HepG2 (cell line): Measurements from ENCODE around the gene UQCRC1. TPM values are rescaled to one million over a fixed set of nuclear protein-coding genes. Genes with fewer than 3 reads are reported as not detected.

Source experiments
- CHD2 ChIP-seq: IDR thresholded peaks from 2 replicates; pipeline ENCODE4 v1.6.1; 2011; ENCODE audit warnings: low read depth, low read length, improper control_type of control experiment
- GABPA ChIP-seq, 2 experiments: IDR thresholded peaks; 2 replicates each; pipeline ENCODE4 v1.6.1; 2011 to 2016; ENCODE audit warnings: low read depth in 2 of 2, low read length in 1 of 2, missing biosample characterization in 1 of 2, missing genetic modification characterization in 1 of 2
- GATAD1 ChIP-seq: IDR thresholded peaks from 2 replicates; pipeline ENCODE4 v1.6.1; 2016; ENCODE audit warnings: missing genetic modification reagents, missing compliant biosample characterization
- HIVEP1 ChIP-seq: sonication (generic); formaldehyde crosslinking; IDR thresholded peaks from 2 replicates; pipeline ENCODE4 v1.4.0; 2020; ENCODE audit warnings: mild to moderate bottlenecking, missing genetic modification reagents
- HMG20A ChIP-seq: IDR thresholded peaks from 2 replicates; pipeline ENCODE4 v1.6.1; 2016; ENCODE audit warnings: borderline replicate concordance
- HNF1B ChIP-seq: sonication (generic); formaldehyde crosslinking; IDR thresholded peaks from 2 replicates; pipeline ENCODE4 v1.5.1; 2020; ENCODE audit warnings: mild to moderate bottlenecking, moderate library complexity, missing genetic modification reagents
- KAT8 ChIP-seq: IDR thresholded peaks from 2 replicates; pipeline ENCODE4 v1.6.1; 2016; ENCODE audit warnings: missing genetic modification reagents, missing compliant biosample characterization
- MTERF4 ChIP-seq: sonication (generic); formaldehyde crosslinking; IDR thresholded peaks from 2 replicates; pipeline ENCODE4 v1.8.0; 2023; ENCODE audit warnings: mild to moderate bottlenecking, missing genetic modification reagents
- MYNN ChIP-seq: sonication (generic); formaldehyde crosslinking; IDR thresholded peaks from 2 replicates; pipeline ENCODE4 v1.4.0; 2020; ENCODE audit warnings: mild to moderate bottlenecking, low read depth, missing genetic modification reagents
- NR3C1 ChIP-seq: sonication (generic); formaldehyde crosslinking; IDR thresholded peaks from 2 replicates; pipeline ENCODE4 v1.4.0; 2020; ENCODE audit warnings: missing genetic modification reagents
- PATZ1 ChIP-seq: sonication (generic); formaldehyde crosslinking; IDR thresholded peaks from 2 replicates; pipeline ENCODE4 v1.4.0; 2020; ENCODE audit warnings: missing genetic modification reagents
- PHB2 ChIP-seq: fragments of 450-650 bp; IDR thresholded peaks from 2 replicates; pipeline ENCODE4 v1.6.1; 2018; ENCODE audit not compliant: partially characterized antibody
- PHF21A ChIP-seq: sonication (generic); formaldehyde crosslinking; IDR thresholded peaks from 2 replicates; pipeline ENCODE4 v1.5.0; 2020; ENCODE audit warnings: mild to moderate bottlenecking, missing genetic modification reagents
- ZEB1 ChIP-seq: IDR thresholded peaks from 2 replicates; pipeline ENCODE4 v1.6.1; 2012; ENCODE audit warnings: mild to moderate bottlenecking, low read depth, inconsistent platforms; ENCODE audit not compliant: insufficient replicate concordance
- ZNF205 ChIP-seq: IDR thresholded peaks from 2 replicates; pipeline ENCODE4 v1.6.1; 2018; ENCODE audit warnings: missing biosample characterization, missing genetic modification reagents
- ZNF24 ChIP-seq: fragments of 450-650 bp; IDR thresholded peaks from 2 replicates; pipeline ENCODE4 v1.6.1; 2017; ENCODE audit warnings: antibody characterized with exemption, mild to moderate bottlenecking
- ZNF34 ChIP-seq: sonication (generic); formaldehyde crosslinking; IDR thresholded peaks from 2 replicates; pipeline ENCODE4 v1.4.0; 2020; ENCODE audit warnings: mild to moderate bottlenecking, missing genetic modification reagents, borderline replicate concordance
- ZNF460 ChIP-seq: sonication (generic); formaldehyde crosslinking; IDR thresholded peaks from 2 replicates; pipeline ENCODE4 v1.5.1; 2020; ENCODE audit warnings: missing genetic modification reagents, mild to moderate bottlenecking, borderline replicate concordance
- ZNF550 ChIP-seq: sonication (generic); formaldehyde crosslinking; IDR thresholded peaks from 2 replicates; pipeline ENCODE4 v1.4.0; 2020; ENCODE audit warnings: mild to moderate bottlenecking, missing genetic modification reagents, borderline replicate concordance
- ZNF562 ChIP-seq: sonication (generic); formaldehyde crosslinking; IDR thresholded peaks from 2 replicates; pipeline ENCODE4 v1.8.0; 2022; ENCODE audit warnings: missing genetic modification reagents, borderline replicate concordance
- ZNF609 ChIP-seq: sonication (generic); formaldehyde crosslinking; IDR thresholded peaks from 2 replicates; pipeline ENCODE4 v1.4.0; 2020; ENCODE audit warnings: mild to moderate bottlenecking, missing genetic modification reagents, borderline replicate concordance
- polyA plus RNA-seq, 8 experiments: library from polyadenylated mRNA; depleted of rRNA in 3 of 8; stranded (reverse) in 7 of 8; unstranded in 1 of 8; fragments of >200 nt; fragmentation: Illumina TruSeq in 4 of 8; extraction: Trizol in 4 of 8; gene quantifications; 2 replicates each; pipeline versions ENCODE4 v1.2.1 to v1.2.3, GENCODE V29; 2011 to 2016; ENCODE audit warnings: low read depth in 4 of 8, missing spikeins in 1 of 8, mixed read lengths in 1 of 8; ENCODE audit not compliant: insufficient read depth in 1 of 8
- total RNA-seq, 5 experiments: library from RNA; depleted of rRNA; stranded (reverse); fragments of >200 nt; fragmentation: Illumina TruSeq; extraction: Trizol; gene quantifications; 2 replicates each; pipeline ENCODE4 v1.2.3, GENCODE V29; 2016; ENCODE audit warnings: low read depth in 1 of 5

Gene UQCRC1
- total and polyA plus RNA-seq, 2 of the 13 experiments (the other 11 are each of a cell fraction or from before 2014, with no cell fraction given), result 316 to 680 TPM

- TF ChIP-seq ZNF609 (CRISPR knock-in tag), result peak; percentile 70; the same call in 1 of the 2 replicates
- 0 out of 2 replicates have a peak, but pooled peaks have one; percentile 39 for TF ChIP-seq MYNN (CRISPR knock-in tag)
- TF ChIP-seq NR3C1 (CRISPR knock-in tag), result no peak
- no peak; the same call in 1 of the 2 replicates for TF ChIP-seq ZNF460 (CRISPR knock-in tag)
- TF ChIP-seq PATZ1 (CRISPR knock-in tag), result no peak
- no peak for TF ChIP-seq ZNF24
- no peak for TF ChIP-seq GABPA (IDR thresholded peaks at IDR 0.05; ENCODE audit: low read depth, low read length)
- TF ChIP-seq GABPA (CRISPR knock-in tag; IDR thresholded peaks at IDR 0.05; ENCODE audit: low read depth), result peak; percentile 57
- TF ChIP-seq CHD2, result no peak
- TF ChIP-seq KAT8 (CRISPR knock-in tag), result peak; percentile 41; the same call in 1 of the 2 replicates
- peak; percentile 54 for TF ChIP-seq GATAD1 (CRISPR knock-in tag)
- no peak for TF ChIP-seq ZNF562 (CRISPR knock-in tag)
- no peak for TF ChIP-seq HIVEP1
- peak; percentile 71 for TF ChIP-seq ZEB1
- no peak for TF ChIP-seq MTERF4 (CRISPR knock-in tag)
- no peak for TF ChIP-seq ZNF550
- TF ChIP-seq HMG20A (CRISPR knock-in tag), result peak; percentile 35; the same call in 1 of the 2 replicates
- peak; percentile 70 for TF ChIP-seq ZNF205 (CRISPR knock-in tag)
- no peak for TF ChIP-seq ZNF34 (CRISPR knock-in tag)
- peak; percentile 48; the same call in 1 of the 2 replicates for TF ChIP-seq HNF1B (CRISPR knock-in tag)
- TF ChIP-seq PHB2, result no peak
- TF ChIP-seq PHF21A (CRISPR knock-in tag), result peak; percentile 96
These were observed 14.6 kb upstream of the UQCRC1 start (continued) for GRCh38 chr3:48623851-48624547.
